PFSK-1 (cell line): Measurements from ENCODE around the gene APOL5. TPM values are rescaled to one million over a fixed set of nuclear protein-coding genes. Genes with fewer than 3 reads are reported as not detected.

ENCODE experiments used
- FOXP2 ChIP-seq: optimal IDR thresholded peaks from 2 replicates; pipeline ENCODE3; 2011; ENCODE audit warnings: borderline replicate concordance, control low read depth, inconsistent platforms; ENCODE audit not compliant: insufficient read depth; ENCODE audit errors: extremely low read length, extremely low read depth
- POLR2AphosphoS5 ChIP-seq: IDR thresholded peaks from 2 replicates; pipeline ENCODE4 v1.6.1; 2012; ENCODE audit warnings: low read depth, mild to moderate bottlenecking, control low read depth, low read length, moderate library complexity
- REST ChIP-seq, 2 experiments: IDR thresholded peaks; 2 replicates each; pipeline versions ENCODE4 v1.6.1 to v1.8.0; 2011 to 2012; ENCODE audit warnings: low read depth in 2 of 2, low read length in 2 of 2, control low read depth in 1 of 2, inconsistent platforms in 1 of 2, mild to moderate bottlenecking in 1 of 2, moderate library complexity in 1 of 2; ENCODE audit not compliant: insufficient read depth in 1 of 2
- SIN3A ChIP-seq: IDR thresholded peaks from 2 replicates; pipeline ENCODE4 v1.6.1; 2012; ENCODE audit warnings: mild to moderate bottlenecking, low read length, moderate library complexity, borderline replicate concordance; ENCODE audit not compliant: insufficient read depth
- TAF1 ChIP-seq: IDR thresholded peaks from 2 replicates; pipeline ENCODE4 v1.6.1; 2012; ENCODE audit warnings: low read length, control low read depth, borderline replicate concordance; ENCODE audit not compliant: insufficient read depth
- polyA plus RNA-seq: library from polyadenylated mRNA; unstranded; fragments of >200 nt; gene quantifications from one replicate; pipeline ENCODE4 v1.2.1, GENCODE V29; 2012; ENCODE audit warnings: low read depth, missing spikeins; ENCODE audit not compliant: insufficient read length

APOL5 gene
- not detected for polyA plus RNA-seq

- TF ChIP-seq FOXP2 (no peak), TAF1 (no peak), SIN3A (no peak), REST (IDR thresholded peaks at IDR 0.05; ENCODE audit: insufficient read depth in 1 of 2, low read depth in 2 of 2, low read length in 2 of 2) (no peak), POLR2AphosphoS5 (no peak)
Measured at GRCh38 chr22:35717572-35717971, at the start of gene APOL5. Gene APOL5, plus strand, starts transcription at chr22:35717872. Its CDS starts 0 bp downstream, at chr22:35717872.

- no peak for TF ChIP-seq REST (IDR thresholded peaks at IDR 0.05; ENCODE audit: insufficient read depth in 1 of 2, low read depth in 2 of 2, low read length in 2 of 2)
- no peak for TF ChIP-seq FOXP2
- TF ChIP-seq POLR2AphosphoS5 = no peak
- no peak for TF ChIP-seq TAF1
- no peak for TF ChIP-seq SIN3A
Measured at GRCh38 chr22:35674335-35674734, 43.3 kb upstream of the APOL5 start.

GRCh38 chr22:35677460-35678187, 40.0 kb upstream of the APOL5 start:
- no peak for TF ChIP-seq SIN3A
- TF ChIP-seq FOXP2 = no peak

- no peak for TF ChIP-seq SIN3A
- TF ChIP-seq REST (IDR thresholded peaks at IDR 0.05; ENCODE audit: insufficient read depth in 1 of 2, low read depth in 2 of 2, low read length in 2 of 2) = no peak
- TF ChIP-seq FOXP2 = no peak
- no peak for TF ChIP-seq TAF1
- TF ChIP-seq POLR2AphosphoS5 = no peak
Measured at GRCh38 chr22:35678836-35679235, 38.8 kb upstream of the APOL5 start.

GRCh38 chr22:35681454-35682052, 36.1 kb upstream of the APOL5 start:
- TF ChIP-seq FOXP2 (no peak), TAF1 (no peak), POLR2AphosphoS5 (no peak), REST (IDR thresholded peaks at IDR 0.05; ENCODE audit: insufficient read depth in 1 of 2, low read depth in 2 of 2, low read length in 2 of 2) (no peak), SIN3A (no peak)
